Neural cell (in vitro differentiated cells): ENCODE measurements around the gene MYO3A.

Experiments
- EP300 ChIP-seq: fragments of 450-650 bp; conservative IDR thresholded peaks from 2 replicates; pipeline ENCODE4 v1.6.1; 2014; ENCODE audit warnings: antibody characterized with exemption, mild to moderate bottlenecking, moderate library complexity; ENCODE audit not compliant: poor library complexity, severe bottlenecking
- MXI1 ChIP-seq: fragments of 450-650 bp; conservative IDR thresholded peaks from 2 replicates; pipeline ENCODE4 v1.6.1; 2014; ENCODE audit warnings: antibody characterized with exemption, mild to moderate bottlenecking; ENCODE audit not compliant: poor library complexity, severe bottlenecking
- TF ChIP-seq, protein P1 (sequence below): fragments of 450-650 bp; IDR thresholded peaks from 2 replicates; pipeline ENCODE4 v1.5.1; 2014; ENCODE audit warnings: antibody characterized with exemption, mild to moderate bottlenecking, moderate library complexity; ENCODE audit not compliant: poor library complexity, severe bottlenecking

DNA sequence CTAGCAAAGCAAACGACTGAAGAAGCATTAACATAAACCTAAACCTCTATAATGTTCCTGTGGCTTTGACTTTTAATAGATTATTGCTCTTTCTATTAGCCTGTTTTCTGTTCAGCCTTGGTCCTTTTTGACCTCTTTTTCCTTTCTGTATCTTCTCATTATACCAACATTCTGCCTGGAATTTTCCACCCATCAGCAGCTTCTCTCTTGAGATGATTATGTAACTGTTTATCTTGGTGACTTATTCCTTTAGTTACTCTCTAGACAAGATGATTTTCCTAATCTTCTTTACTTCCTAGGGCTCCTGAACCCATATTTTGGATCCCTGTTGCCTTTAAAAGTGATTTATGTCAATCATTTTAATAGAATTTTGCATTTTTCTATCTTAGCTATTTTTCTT, 81.1 kb downstream of the MYO3A start:
- TF ChIP-seq, protein P1, sequence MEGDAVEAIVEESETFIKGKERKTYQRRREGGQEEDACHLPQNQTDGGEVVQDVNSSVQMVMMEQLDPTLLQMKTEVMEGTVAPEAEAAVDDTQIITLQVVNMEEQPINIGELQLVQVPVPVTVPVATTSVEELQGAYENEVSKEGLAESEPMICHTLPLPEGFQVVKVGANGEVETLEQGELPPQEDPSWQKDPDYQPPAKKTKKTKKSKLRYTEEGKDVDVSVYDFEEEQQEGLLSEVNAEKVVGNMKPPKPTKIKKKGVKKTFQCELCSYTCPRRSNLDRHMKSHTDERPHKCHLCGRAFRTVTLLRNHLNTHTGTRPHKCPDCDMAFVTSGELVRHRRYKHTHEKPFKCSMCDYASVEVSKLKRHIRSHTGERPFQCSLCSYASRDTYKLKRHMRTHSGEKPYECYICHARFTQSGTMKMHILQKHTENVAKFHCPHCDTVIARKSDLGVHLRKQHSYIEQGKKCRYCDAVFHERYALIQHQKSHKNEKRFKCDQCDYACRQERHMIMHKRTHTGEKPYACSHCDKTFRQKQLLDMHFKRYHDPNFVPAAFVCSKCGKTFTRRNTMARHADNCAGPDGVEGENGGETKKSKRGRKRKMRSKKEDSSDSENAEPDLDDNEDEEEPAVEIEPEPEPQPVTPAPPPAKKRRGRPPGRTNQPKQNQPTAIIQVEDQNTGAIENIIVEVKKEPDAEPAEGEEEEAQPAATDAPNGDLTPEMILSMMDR, result no peak
- TF ChIP-seq MXI1 (no peak), EP300 (no peak)
